ENCODE results near the gene HSPB6.
"Not testable (repeated sequence)": the region's sequence is repeated elsewhere in the genome, so short reads cannot be mapped to it uniquely, and the experiment has no call there.

Gene HSPB6

GRCh38 chr19:35786299-35787160 lies 29.7 kb upstream of the HSPB6 start:
- DNase-seq (ENCODE audit: low read depth in 2 of 2) = no peak

GRCh38 chr19:35785339-35785627 lies 28.5 kb upstream of the HSPB6 start:
- DNase-seq (ENCODE audit: low read depth in 2 of 2) = no peak

GRCh38 chr19:35784503-35785338 lies 27.9 kb upstream of the HSPB6 start:
- DNase-seq (ENCODE audit: low read depth in 2 of 2) = no peak

GRCh38 chr19:35783469-35784434 lies 26.9 kb upstream of the HSPB6 start:
- DNase-seq (ENCODE audit: low read depth in 2 of 2) = no peak

- DNase-seq (ENCODE audit: low read depth in 2 of 2) = no peak
Measured at GRCh38 chr19:35782589-35782988, 25.8 kb upstream of the HSPB6 start.

GRCh38 chr19:35781650-35782049 lies 24.8 kb upstream of the HSPB6 start:
- no peak for DNase-seq (ENCODE audit: low read depth in 2 of 2)

GRCh38 chr19:35780717-35781116 lies 23.9 kb upstream of the HSPB6 start:
- no peak for DNase-seq (ENCODE audit: low read depth in 2 of 2)

- DNase-seq (ENCODE audit: low read depth in 2 of 2) = no peak
Measured at GRCh38 chr19:35780058-35780457, 23.2 kb upstream of the HSPB6 start.

- no peak for DNase-seq (ENCODE audit: low read depth in 2 of 2)
Measured at GRCh38 chr19:35779033-35779432, 22.2 kb upstream of the HSPB6 start.

GRCh38 chr19:35777961-35778360 lies 21.1 kb upstream of the HSPB6 start:
- DNase-seq (ENCODE audit: low read depth in 2 of 2) = no peak

- no peak for DNase-seq (ENCODE audit: low read depth in 2 of 2)
Measured at GRCh38 chr19:35777086-35777841, 20.4 kb upstream of the HSPB6 start.

- DNase-seq (ENCODE audit: low read depth in 2 of 2) = no peak
Measured at GRCh38 chr19:35776102-35776788, 19.4 kb upstream of the HSPB6 start.

GRCh38 chr19:35775298-35776101 lies 18.7 kb upstream of the HSPB6 start, which contains the start of gene ARHGAP33:
TSS of gene ARHGAP33 (plus strand) at chr19:35775564. CDS start at chr19:35775659, 95 bp downstream.
- peak; percentile 99 to 100 for DNase-seq (ENCODE audit: low read depth in 2 of 2)

GRCh38 chr19:35775046-35775297 lies 18.1 kb upstream of the HSPB6 start:
- DNase-seq (ENCODE audit: low read depth in 2 of 2) = no peak

GRCh38 chr19:35774274-35775045 lies 17.6 kb upstream of the HSPB6 start:
- no peak for DNase-seq (ENCODE audit: low read depth in 2 of 2)

GRCh38 chr19:35773020-35773806 lies 16.4 kb upstream of the HSPB6 start:
- DNase-seq (ENCODE audit: low read depth in 2 of 2) = no peak

GRCh38 chr19:35772362-35772761 lies 15.5 kb upstream of the HSPB6 start:
- not testable (repeated sequence) for DNase-seq (ENCODE audit: low read depth in 2 of 2)

GRCh38 chr19:35768082-35768421 lies 11.2 kb upstream of the HSPB6 start:
- no peak for DNase-seq (ENCODE audit: low read depth in 2 of 2)

Measured in stimulated activated CD4-positive, alpha-beta T cell treated with anti-CD3 and anti-CD28 coated beads, Interleukin-4, amount 100 ng/mL, for 48 hours (primary cell).